SW 1271 (cell line): Measurements from ENCODE around the gene PLSCR2.
"Not testable (repeated sequence)": the region's sequence is repeated elsewhere in the genome, so short reads cannot be mapped to it uniquely, and the experiment has no call there.

Experiments
- DNase-seq, 2 experiments: peaks; one replicate each; lab custom pipeline; 2025; lab: John Stamatoyannopoulos, UW

PLSCR2 gene

DNA sequence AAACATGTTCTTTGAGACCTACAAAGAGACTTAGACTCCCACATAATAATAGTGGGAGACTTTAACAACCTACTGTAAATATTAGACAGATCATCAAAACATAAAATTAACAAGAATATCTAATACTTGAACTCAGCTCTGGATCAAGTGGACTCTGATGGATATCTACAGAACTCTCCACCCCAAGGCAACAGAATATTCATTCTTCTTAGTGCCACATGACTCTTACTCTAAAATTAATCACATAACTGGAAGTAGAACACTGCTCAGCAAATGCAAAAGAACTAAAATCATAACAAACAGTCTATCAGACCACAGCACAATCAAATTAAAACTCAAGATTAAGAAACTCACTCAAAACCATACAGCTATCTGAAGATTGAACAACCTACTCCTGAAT, 15.9 kb upstream of the PLSCR2 start:
- DNase-seq: no peak

GRCh38 chr3:146476094-146476740, 6.9 kb upstream of the PLSCR2 start:
- no peak for DNase-seq

- DNase-seq: not testable (repeated sequence)
Observed at GRCh38 chr3:146474976-146475375, 5.6 kb upstream of the PLSCR2 start.

- no peak for DNase-seq
Observed at GRCh38 chr3:146473726-146474125, 4.4 kb upstream of the PLSCR2 start.

GRCh38 chr3:146472611-146473010, 3.2 kb upstream of the PLSCR2 start:
- no peak for DNase-seq

DNA sequence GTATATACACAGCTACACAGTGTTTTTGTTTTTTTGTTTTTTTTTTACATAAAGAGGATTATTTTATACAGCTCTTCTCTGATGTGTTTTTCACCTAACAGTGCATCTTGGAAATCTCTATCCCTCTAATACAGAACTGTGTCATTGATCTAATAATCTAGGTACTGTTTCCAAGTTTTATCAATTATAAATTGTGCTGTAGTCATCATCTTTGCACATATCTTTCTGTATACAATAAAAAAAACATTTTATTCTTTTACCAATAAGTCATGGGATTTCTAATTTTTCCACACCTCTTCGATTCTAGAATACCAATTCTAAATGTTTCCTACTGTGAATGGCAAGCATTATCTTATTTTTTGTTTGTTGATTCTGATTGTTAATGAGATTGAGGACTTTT, 1.7 kb upstream of the PLSCR2 start:
- DNase-seq: no peak

DNA sequence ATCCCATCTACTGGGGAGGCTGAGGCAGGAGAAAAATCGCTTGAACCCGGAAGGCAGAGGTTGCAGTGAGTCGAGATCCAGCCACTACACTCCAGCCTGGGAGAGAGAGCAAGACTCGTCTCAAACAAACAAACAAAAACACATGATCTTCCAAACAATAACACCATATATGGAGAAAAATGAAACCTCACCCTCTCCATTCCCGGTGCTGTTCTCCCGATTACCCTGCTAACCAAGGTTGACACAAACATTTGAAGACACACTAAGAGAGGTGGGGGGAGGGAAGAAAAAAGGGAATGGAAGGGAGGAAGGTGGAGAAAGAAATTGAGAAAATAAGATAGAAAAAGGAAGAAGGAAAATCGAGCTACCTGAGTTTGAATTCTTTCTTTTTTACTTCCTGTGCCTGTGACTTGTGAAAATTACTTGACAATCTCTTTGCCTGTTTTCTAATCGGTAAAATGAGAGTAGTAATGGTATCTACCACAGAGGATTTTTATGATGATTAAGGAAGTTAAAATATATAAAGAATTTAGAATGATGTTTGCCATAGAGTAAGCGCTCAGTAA, 1.1 kb upstream of the PLSCR2 start:
- no peak for DNase-seq

DNA sequence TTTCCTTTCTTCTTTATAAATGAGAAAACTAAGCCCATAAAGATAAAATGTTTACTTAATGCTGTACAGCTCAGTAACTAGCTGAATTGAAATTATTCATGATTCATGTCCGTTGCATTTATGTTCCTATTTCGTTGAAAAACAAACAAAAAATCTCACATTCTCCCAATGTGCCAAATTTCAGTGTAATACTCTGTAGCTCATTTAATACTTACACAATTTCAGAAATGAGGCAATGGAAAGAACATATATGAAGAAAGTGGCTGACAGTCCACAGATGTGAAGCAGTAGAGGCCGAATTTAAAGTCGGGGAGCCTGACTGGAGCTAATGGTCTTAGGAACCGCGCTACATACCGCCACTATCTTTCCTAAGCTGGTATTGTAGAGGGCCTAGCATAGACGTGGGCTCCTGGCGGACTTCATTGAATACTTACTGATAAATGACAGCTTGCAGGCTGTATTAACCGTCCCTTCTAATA, 651 bp downstream of the PLSCR2 start:
- no peak for DNase-seq

- DNase-seq: no peak
Observed at GRCh38 chr3:146468234-146468633, 1.1 kb downstream of the PLSCR2 start.

DNA sequence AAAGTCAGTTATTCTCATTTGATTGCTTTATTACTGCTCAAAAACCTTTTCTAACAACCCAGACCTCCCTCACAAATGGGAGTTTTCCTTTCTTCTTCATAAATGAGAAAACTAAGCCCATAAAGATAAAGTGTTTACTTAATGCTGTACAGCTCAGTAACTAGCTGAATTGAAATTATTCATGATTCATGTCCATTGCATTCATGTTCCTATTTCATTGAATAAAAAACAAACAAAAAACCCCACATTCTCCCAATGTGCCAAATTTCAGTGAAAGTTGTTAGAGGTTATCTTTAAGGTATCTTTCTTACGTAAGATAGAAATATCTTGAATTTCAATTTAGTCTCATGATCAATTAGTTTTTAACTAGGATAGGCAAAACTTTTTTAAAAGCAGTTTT, 2.8 kb downstream of the PLSCR2 start:
- no peak for DNase-seq

DNA sequence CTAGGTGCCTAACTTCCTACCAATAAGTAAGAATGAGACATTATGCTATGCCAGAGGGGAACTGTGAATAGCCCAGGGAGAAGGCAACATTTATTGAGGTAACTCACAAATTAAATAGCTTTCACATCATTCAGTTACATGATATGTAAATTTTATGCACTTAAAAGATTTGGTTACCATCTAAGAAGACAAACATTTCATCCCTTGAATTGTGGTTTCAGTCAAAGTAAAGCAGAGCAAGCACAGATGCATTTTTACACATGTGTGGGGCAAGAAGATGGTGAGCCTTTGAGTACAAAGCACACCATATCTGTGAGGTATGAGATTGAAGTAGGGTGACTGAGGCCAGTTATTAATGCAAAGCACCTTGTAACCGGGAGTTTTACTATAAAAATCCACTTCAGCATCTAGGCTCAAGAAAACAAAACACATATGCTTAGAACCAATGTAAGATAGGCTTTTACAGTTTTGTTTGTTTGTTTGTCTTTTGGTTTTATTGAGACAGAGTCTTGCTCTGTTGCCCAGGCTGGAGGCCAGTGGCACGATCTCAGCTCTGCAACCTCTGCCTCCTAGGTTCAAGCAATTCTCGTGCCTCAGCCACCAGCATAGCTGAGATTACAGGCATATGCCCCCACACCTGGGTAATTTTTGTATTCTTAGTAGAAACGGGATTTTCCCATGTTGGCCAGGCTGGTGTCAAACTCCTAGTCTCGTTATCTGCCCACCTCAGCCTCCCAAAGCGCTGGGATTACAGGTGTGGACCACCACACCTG, 3.5 kb downstream of the PLSCR2 start:
- no peak for DNase-seq

DNA sequence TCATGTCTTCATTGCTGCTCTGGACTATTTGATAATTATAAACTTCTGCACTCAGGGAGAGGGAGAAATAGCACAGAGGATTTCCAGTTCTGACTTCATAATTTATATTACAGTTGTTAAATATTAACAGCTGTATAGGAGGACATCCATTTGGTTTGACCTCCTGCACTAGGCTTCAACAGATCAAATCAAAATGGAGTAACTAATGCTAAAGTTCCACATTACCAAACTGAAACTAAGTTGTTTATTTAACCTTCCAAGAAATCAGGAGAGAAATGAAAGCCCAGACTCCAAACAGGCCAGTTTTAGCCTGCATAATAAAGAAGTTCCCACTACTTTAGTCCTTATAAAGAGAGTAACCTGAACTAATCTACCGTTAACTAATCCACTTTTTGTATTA, 4.6 kb downstream of the PLSCR2 start:
- no peak for DNase-seq

GRCh38 chr3:146464005-146464595, 5.3 kb downstream of the PLSCR2 start:
- DNase-seq: no peak

GRCh38 chr3:146454796-146455195, 14.6 kb downstream of the PLSCR2 start:
- no peak for DNase-seq

GRCh38 chr3:146449613-146450012, 19.7 kb downstream of the PLSCR2 start:
- no peak for DNase-seq

DNA sequence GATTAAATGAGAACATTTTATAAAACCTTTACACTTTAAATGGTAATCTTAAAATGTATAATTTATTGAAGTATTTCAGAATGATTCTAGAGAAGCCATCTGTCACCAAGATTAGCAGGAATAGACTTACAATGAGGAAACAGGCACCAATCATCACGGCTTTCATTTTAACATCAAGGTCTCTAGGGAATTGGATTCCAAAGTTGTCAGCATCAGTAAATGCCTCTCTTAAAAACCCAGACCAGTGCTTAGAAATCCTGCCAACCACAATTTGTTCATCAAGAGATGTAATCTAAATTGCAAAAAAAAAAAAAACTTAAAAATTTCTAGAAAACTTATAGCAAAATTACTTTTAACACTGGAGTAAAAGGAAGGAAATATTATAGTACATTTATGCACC, 20.3 kb downstream of the PLSCR2 start:
- no peak for DNase-seq

- no peak for DNase-seq
Observed at GRCh38 chr3:146446026-146446425, 23.3 kb downstream of the PLSCR2 start.

GRCh38 chr3:146440310-146440709, 29.1 kb downstream of the PLSCR2 start:
- not testable (repeated sequence) for DNase-seq

DNA sequence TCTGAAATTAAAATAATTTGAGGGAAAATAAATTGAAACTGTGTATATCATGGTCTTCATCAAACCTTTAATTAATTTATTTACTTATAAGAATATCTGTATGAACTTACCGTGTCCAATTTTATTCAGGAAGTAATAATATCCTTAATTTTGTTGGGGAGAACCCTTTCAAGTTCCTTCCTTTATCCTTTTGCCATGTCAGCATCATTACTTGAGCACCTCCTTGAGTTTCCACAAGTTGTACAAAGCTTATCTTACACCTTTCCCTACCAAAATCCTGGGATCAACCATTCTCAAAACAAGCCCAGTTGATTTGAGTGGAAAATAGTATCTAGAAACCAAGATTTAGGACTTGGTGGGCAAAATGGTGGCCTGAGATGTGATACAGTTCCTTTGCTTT, 37.3 kb downstream of the PLSCR2 start:
- DNase-seq: no peak

DNA sequence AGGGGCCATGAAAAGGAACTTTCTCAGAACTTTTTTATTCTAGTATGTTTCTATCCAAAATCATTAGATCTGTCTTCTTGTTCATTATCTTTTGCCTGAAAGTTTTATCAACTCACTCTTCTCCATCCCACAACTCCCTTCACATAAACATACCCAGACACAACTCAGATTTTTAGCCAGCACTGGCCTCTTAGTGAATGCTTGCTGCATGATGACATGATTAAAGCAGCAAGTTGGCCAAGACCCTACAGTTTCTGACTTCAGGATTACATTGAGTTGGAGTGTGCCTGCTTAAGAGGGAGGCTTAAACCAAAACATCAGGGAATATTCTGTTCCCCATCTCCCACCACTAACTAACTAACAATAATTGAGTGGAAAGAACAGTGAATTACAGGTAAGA, 38.1 kb downstream of the PLSCR2 start:
- DNase-seq: no peak

DNA sequence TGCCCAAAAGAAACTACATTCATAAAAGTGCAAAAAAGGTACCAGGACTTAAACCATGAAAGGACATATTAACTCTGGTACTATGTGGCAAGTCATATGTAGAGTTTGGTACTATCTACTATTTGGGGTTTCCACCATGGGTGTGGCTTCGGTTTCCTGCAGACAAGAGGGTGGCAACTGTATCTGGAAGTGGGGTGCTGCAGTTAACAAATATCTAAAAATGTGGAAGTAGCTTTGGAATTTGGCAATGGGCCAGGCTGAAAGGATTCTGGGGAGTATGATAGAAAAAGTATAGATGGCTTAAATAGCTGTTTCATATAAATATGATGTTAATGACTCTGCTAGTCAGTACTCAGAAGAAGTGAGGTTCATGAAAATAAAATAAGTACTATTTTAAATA, 44.0 kb downstream of the PLSCR2 start:
- DNase-seq: no peak

DNA sequence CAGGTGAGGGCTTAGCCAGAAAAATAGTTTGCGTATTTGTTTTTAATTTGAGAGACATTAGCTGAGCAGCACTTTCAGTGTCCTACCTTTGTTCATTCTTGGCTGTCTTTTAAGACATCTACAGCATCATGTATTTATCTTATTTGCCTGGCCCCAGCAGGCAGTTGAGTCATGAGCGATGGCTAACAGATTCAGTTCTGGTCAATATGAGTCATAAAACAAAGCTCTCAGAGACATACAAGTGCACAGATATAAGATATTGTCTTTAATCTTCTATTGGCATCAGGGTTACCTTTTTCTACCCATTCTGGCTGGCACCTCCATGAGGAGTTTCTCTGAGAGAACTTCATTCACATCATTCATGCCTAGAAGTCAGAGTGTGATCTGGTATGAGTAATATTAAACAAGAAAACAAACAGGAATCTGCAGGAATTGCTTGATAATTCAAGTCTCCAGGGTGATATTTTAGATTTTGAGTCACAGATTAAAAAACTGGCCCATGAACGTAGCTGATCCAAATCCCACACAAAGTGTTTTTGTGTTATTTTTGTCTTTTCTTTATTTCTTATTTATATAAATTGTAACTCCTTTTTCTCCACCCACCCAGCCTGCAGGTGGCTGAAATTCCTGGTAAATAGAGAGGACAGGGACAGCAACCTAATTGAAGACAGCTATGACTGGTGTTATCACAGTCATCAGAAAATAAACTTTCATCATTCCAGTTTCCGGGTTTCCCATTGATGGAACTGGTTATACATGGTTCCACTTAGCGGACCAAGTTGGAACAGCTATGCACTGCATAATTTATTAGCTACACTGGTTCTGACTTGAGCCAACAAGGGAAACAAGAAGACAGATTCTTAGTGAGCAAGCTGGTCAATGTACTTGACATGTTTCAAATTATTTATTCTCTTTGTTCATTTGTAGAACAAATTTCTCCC, 47.3 kb downstream of the PLSCR2 start:
- no peak for DNase-seq
